GM21526 (cell line): ENCODE data around the gene ATIC.

Experiments used
- ATAC-seq: cut with Tn5 transposase; IDR thresholded peaks from one replicate; pipeline ENCODE4 v1.9.1; 2021; ENCODE audit warnings: moderate library complexity; ENCODE audit not compliant: unreplicated experiment, low FRiP score

ATIC gene

GRCh38 chr2:215395687-215396460, 84.0 kb downstream of the ATIC start:
- ATAC-seq: no peak

GRCh38 chr2:215396595-215397313, 84.9 kb downstream of the ATIC start:
- no peak for ATAC-seq

DNA sequence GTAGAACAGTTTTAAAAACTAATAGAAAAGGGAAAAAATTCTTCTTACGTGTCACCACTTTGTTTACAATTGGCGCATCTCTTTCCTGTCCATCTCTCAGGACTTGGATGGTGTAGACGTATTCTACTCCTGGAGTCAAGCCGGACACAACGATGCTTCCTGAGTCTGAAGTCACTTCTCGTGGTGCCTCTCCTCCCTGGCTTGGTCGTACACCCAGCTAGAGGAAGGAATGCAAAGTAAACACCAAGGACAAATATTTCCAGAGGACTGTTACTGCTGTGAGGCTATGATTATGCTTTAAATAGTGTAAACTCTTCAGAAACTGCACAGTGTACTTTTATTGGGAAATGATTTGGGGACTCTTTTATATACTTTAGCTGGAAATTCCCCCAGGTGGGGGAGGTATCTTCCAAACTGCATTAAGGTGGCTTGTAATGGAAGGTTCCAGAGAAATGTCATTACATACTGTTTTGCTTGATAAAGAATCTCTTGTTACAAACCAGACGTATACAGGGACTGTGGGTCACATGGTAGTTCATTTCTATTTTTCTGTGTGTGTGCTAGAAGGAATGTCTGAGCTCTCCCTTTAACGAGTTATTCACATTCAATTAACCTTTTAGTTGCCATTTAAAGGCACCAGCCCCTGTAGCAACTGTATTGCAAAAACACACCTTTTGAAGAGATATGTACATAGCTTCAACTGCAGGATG, 85.9 kb downstream of the ATIC start:
- ATAC-seq: no peak

- ATAC-seq: no peak
Measured at GRCh38 chr2:215399067-215399716, 87.3 kb downstream of the ATIC start.
